H9 (cell line): ENCODE measurements around the gene USF3. TPM values are rescaled to one million over a fixed set of nuclear protein-coding genes. Genes with fewer than 3 reads are reported as not detected.

Experiments
- DNase-seq: peaks from one replicate; pipeline ENCODE4 v3.0.0-alpha.2; 2017
- H2AFZ ChIP-seq: one replicate; pipeline ENCODE4 v1.6.1; 2013; ENCODE audit warnings: mild to moderate bottlenecking, low read length, control low read depth, moderate library complexity
- H2AK5ac ChIP-seq: 2 replicates; pipeline ENCODE4 v1.6.1; 2013; ENCODE audit warnings: low read length, control low read depth, mixed read lengths; ENCODE audit not compliant: insufficient read length
- H2BK120ac ChIP-seq: one replicate; pipeline ENCODE4 v1.6.1; 2013; ENCODE audit warnings: low read depth, mild to moderate bottlenecking, low read length, control low read depth, inconsistent platforms; ENCODE audit not compliant: poor library complexity, severe bottlenecking
- H2BK12ac ChIP-seq: 2 replicates; pipeline ENCODE4 v1.6.1; 2013; ENCODE audit warnings: low read length, control low read depth, mixed read lengths, low read depth; ENCODE audit not compliant: insufficient read length
- H2BK15ac ChIP-seq: 2 replicates; pipeline ENCODE4 v1.6.1; 2013; ENCODE audit warnings: low read depth, low read length, control low read depth
- H2BK20ac ChIP-seq: one replicate; pipeline ENCODE4 v1.6.1; 2013; ENCODE audit warnings: low read depth, mild to moderate bottlenecking, low read length, control low read depth, inconsistent platforms; ENCODE audit not compliant: poor library complexity, severe bottlenecking
- H2BK5ac ChIP-seq: 2 replicates; pipeline ENCODE4 v1.6.1; 2013; ENCODE audit warnings: low read length, control low read depth, mixed read lengths; ENCODE audit not compliant: insufficient read length
- H3K14ac ChIP-seq: 2 replicates; pipeline ENCODE4 v1.6.1; 2013; ENCODE audit warnings: low read length, control low read depth; ENCODE audit not compliant: insufficient read depth
- H3K18ac ChIP-seq: 2 replicates; pipeline ENCODE4 v1.6.1; 2013; ENCODE audit warnings: low read depth, mild to moderate bottlenecking, mixed read lengths, low read length, control low read depth; ENCODE audit not compliant: insufficient read length
- H3K23ac ChIP-seq: 2 replicates; pipeline ENCODE4 v1.6.1; 2013; ENCODE audit warnings: low read length, control low read depth, mixed read lengths, low read depth; ENCODE audit not compliant: insufficient read length
- H3K23me2 ChIP-seq: 2 replicates; pipeline ENCODE4 v1.6.1; 2013; ENCODE audit warnings: low read depth, mild to moderate bottlenecking, mixed read lengths, low read length, control low read depth; ENCODE audit not compliant: insufficient read length, poor library complexity, severe bottlenecking
- H3K27ac ChIP-seq: 2 replicates; pipeline ENCODE4 v1.5.1; 2013; ENCODE audit warnings: low read length, control low read depth, mixed read lengths, low read depth; ENCODE audit not compliant: insufficient read length
- H3K27me3 ChIP-seq: 2 replicates; pipeline ENCODE4 v1.6.1; 2013; ENCODE audit warnings: low read length, control low read depth, inconsistent platforms; ENCODE audit not compliant: insufficient read depth
- H3K4ac ChIP-seq: 2 replicates; pipeline ENCODE4 v1.6.1; 2013; ENCODE audit warnings: low read depth, mild to moderate bottlenecking, control low read depth, inconsistent platforms, low read length, moderate library complexity
- H3K4me1 ChIP-seq: 2 replicates; pipeline ENCODE4 v1.6.1; 2013; ENCODE audit warnings: low read length, control low read depth, inconsistent platforms; ENCODE audit not compliant: insufficient read depth
- H3K4me2 ChIP-seq: 2 replicates; pipeline ENCODE4 v1.6.1; 2013; ENCODE audit warnings: low read length, control low read depth, mixed read lengths; ENCODE audit not compliant: insufficient read length, insufficient read depth
- H3K56ac ChIP-seq: 2 replicates; pipeline ENCODE4 v1.6.1; 2013; ENCODE audit warnings: low read depth, mild to moderate bottlenecking, mixed read lengths, low read length, control low read depth; ENCODE audit not compliant: insufficient read length
- H3K79me1 ChIP-seq: 2 replicates; pipeline ENCODE4 v1.6.1; 2013; ENCODE audit warnings: low read depth, mild to moderate bottlenecking, moderate library complexity, low read length, control low read depth, inconsistent platforms; ENCODE audit not compliant: insufficient read depth, poor library complexity, severe bottlenecking
- H3K79me2 ChIP-seq: 2 replicates; pipeline ENCODE4 v1.6.1; 2013; ENCODE audit warnings: low read length, control low read depth, inconsistent platforms; ENCODE audit not compliant: insufficient read depth
- H3K9ac ChIP-seq: 2 replicates; pipeline ENCODE4 v1.6.1; 2013; ENCODE audit warnings: low read length, control low read depth, mixed read lengths; ENCODE audit not compliant: insufficient read length; ENCODE audit errors: extremely low read depth
- H3K9me3 ChIP-seq: one replicate; pipeline ENCODE4 v1.6.1; 2013; ENCODE audit warnings: low read depth, low read length, inconsistent platforms; ENCODE audit not compliant: control insufficient read depth
- H3T11ph ChIP-seq: one replicate; pipeline ENCODE4 v1.6.1; 2013; ENCODE audit warnings: mild to moderate bottlenecking, low read length, control low read depth, inconsistent platforms
- H4K20me1 ChIP-seq: one replicate; pipeline ENCODE4 v1.6.1; 2013; ENCODE audit not compliant: control insufficient read depth, insufficient read length, insufficient read depth
- H4K5ac ChIP-seq: 2 replicates; pipeline ENCODE4 v1.6.1; 2013; ENCODE audit warnings: low read depth, mild to moderate bottlenecking, mixed read lengths, low read length, control low read depth; ENCODE audit not compliant: insufficient read length
- H4K8ac ChIP-seq: replicated peaks from 2 replicates; pipeline ENCODE4 v1.6.1; 2013; ENCODE audit warnings: low read length, control low read depth, mixed read lengths, low read depth; ENCODE audit not compliant: insufficient read length
- H4K91ac ChIP-seq: 2 replicates; pipeline ENCODE4 v1.6.1; 2013; ENCODE audit warnings: low read depth, mild to moderate bottlenecking, moderate library complexity, mixed read lengths, low read length, control low read depth; ENCODE audit not compliant: insufficient read length
- H3K27ac Mint-ChIP-seq, 3 experiments: 2 replicates in 2 of 3; 3 replicates in 1 of 3; pipeline ENCODE4 v1.8.0; 2020 to 2021; ENCODE audit warnings: mixed read lengths in 3 of 3, mild to moderate bottlenecking in 1 of 3, moderate library complexity in 1 of 3
- H3K27me3 Mint-ChIP-seq: 2 replicates; pipeline ENCODE4 v1.8.0; 2021; ENCODE audit warnings: low read depth, mild to moderate bottlenecking, moderate library complexity, mixed read lengths
- H3K36me3 Mint-ChIP-seq, 3 experiments: 2 replicates in 2 of 3; 3 replicates in 1 of 3; pipeline ENCODE4 v1.8.0; 2020 to 2021; ENCODE audit warnings: low read depth in 3 of 3, mixed read lengths in 3 of 3; ENCODE audit not compliant: insufficient read depth in 1 of 3
- H3K4me1 Mint-ChIP-seq, 2 experiments: 2 replicates each; pipeline ENCODE4 v1.8.0; 2020; ENCODE audit warnings: mixed read lengths in 2 of 2
- H3K4me3 Mint-ChIP-seq, 2 experiments: 2 replicates in 1 of 2; 3 replicates in 1 of 2; pipeline ENCODE4 v1.8.0; 2020 to 2021; ENCODE audit warnings: mild to moderate bottlenecking in 2 of 2, mixed read lengths in 2 of 2, moderate library complexity in 1 of 2
- H3K9me3 Mint-ChIP-seq, 2 experiments: 2 replicates in 1 of 2; 3 replicates in 1 of 2; pipeline ENCODE4 v1.8.0; 2020; ENCODE audit warnings: mild to moderate bottlenecking in 2 of 2, mixed read lengths in 2 of 2, moderate library complexity in 1 of 2
- WGBS: extraction: QIAGEN DNeasy Blood & Tissue Kit; methylation state at CpG from one replicate; pipeline ENCODE4 v1.1.7; 2013; ENCODE audit warnings: missing lambda C conversion rate, low lambda C conversion rate, mixed read lengths; ENCODE audit not compliant: insufficient read length; ENCODE audit errors: extremely low coverage; 5-methylcytosine and 5-hydroxymethylcytosine counted together
- total RNA-seq: library from RNA; stranded (reverse); gene quantifications from 2 replicates; pipeline ENCODE4 v1.2.1, GENCODE V29; 2021
- TF ChIP-seq, protein P1 (sequence below): fragments of 200-600 bp; sonication (generic); conservative IDR thresholded peaks from 3 replicates; pipeline ENCODE4 v1.8.0; 2021; ENCODE audit warnings: antibody characterized with exemption, mild to moderate bottlenecking

The USF3 gene
- total RNA-seq, 1 experiment from 2014 or later: 13.8 TPM

- Histone ChIP-seq H4K8ac (no peak overlapping the region), H2BK120ac (no peak overlapping the region), H2BK12ac (no peak overlapping the region), H2BK20ac (no peak overlapping the region), H2BK5ac (no peak overlapping the region), H3K79me1 (no peaks in the 10 kb centered on the region), H3K18ac (no peak overlapping the region), H2AK5ac (no peak overlapping the region), H3K23me2 (no peaks in the 10 kb centered on the region), H3K56ac (no peak overlapping the region), H3K23ac (no peak overlapping the region), H3T11ph (no peak overlapping the region), H3K14ac (no peak overlapping the region), H2AFZ (no peak overlapping the region), H3K27ac (no peak overlapping the region), H3K79me2 (no peaks in the 10 kb centered on the region), H3K4me1 (no peaks in the 10 kb centered on the region), H2BK15ac (no peak overlapping the region), H3K4me2 (no peak overlapping the region), H4K91ac (no peak overlapping the region), H4K5ac (no peak overlapping the region), H4K20me1 (no peaks in the 10 kb centered on the region), H3K27me3 (no peaks in the 10 kb centered on the region), H3K9ac (no peak overlapping the region), H3K9me3 (no peaks in the 10 kb centered on the region), H3K4ac (no peak overlapping the region)
- WGBS: no CpG with 5 or more reads among the region's 6 CpGs
- Mint-ChIP-seq H3K27ac (no peak overlapping the region), H3K36me3 (peaks cover 4 to 26% (median 10%) of the 10 kb centered on the region in 3 experiments; a peak in 6 of 7 replicates), H3K4me1 (no peaks in the 10 kb centered on the region), H3K27me3 (no peaks in the 10 kb centered on the region; the same call in 1 of the 2 replicates), H3K9me3 (peaks cover 24 to 28% of the 10 kb centered on the region in 2 experiments), H3K4me3 (no peak overlapping the region)
- TF ChIP-seq, protein P1, sequence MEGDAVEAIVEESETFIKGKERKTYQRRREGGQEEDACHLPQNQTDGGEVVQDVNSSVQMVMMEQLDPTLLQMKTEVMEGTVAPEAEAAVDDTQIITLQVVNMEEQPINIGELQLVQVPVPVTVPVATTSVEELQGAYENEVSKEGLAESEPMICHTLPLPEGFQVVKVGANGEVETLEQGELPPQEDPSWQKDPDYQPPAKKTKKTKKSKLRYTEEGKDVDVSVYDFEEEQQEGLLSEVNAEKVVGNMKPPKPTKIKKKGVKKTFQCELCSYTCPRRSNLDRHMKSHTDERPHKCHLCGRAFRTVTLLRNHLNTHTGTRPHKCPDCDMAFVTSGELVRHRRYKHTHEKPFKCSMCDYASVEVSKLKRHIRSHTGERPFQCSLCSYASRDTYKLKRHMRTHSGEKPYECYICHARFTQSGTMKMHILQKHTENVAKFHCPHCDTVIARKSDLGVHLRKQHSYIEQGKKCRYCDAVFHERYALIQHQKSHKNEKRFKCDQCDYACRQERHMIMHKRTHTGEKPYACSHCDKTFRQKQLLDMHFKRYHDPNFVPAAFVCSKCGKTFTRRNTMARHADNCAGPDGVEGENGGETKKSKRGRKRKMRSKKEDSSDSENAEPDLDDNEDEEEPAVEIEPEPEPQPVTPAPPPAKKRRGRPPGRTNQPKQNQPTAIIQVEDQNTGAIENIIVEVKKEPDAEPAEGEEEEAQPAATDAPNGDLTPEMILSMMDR: no peak
- DNase-seq: no peak
These were observed 47.1 kb downstream of the USF3 start for GRCh38 chr3:113649174-113649845.
